NCI-H128 (cell line): ENCODE results near the gene STRIP2.
"Not testable (repeated sequence)": the region's sequence is repeated elsewhere in the genome, so short reads cannot be mapped to it uniquely, and the experiment has no call there.

Experiments
- DNase-seq: peaks from one replicate; lab custom pipeline; 2025; ENCODE audit not compliant: unreplicated experiment; lab: John Stamatoyannopoulos, UW

STRIP2 gene

DNA sequence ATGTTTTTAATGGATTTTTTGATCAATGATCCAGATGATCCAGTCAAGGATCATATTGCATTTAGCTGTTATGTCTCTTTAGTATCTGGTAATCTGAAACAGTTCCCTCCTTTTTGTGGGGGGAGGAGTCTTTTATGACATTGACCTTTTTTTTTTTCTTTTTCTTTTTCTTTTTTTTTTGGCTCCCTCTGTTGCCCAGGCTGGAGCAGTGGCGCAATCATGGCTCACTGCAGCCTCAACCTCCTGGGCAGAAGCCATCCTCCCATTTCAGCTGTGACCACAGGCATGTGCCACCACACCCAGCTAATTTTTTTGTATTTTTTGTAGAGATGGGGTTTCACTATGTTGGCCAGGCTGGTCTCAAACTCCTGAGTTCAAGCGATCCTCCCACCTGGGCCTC is 90.2 kb downstream of the STRIP2 start:
- not testable (repeated sequence) for DNase-seq

DNA sequence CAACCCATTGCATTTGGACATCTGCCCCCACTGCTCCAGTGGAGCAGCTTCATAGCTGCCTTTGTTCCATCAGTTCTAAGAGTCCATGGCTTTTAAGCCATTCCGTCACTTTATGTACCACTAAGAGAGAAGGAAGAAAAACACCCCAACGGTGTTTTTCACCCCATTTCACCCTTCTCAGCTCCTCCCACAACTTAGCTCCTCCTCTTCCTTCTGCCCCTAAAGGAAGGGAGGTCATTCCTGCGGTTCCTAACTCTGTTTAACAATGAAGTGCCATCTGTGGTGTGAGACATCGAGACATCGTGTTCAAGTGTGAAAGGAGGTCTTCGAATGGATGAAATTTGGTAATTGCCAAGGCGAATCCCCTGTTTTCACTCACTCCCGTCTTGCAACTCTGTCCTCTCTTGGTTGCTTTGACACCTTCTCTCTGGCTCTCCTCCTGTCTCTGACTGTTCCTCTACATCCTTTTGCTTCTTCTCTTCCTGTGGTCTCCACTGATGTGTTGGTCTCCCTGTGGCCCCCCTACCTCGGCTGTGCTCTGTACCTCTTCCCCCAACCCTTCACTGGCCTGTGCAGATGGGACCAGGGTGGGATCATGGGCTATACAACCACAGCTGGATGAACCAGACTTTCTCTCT is 91.1 kb downstream of the STRIP2 start:
- DNase-seq: no peak

DNA sequence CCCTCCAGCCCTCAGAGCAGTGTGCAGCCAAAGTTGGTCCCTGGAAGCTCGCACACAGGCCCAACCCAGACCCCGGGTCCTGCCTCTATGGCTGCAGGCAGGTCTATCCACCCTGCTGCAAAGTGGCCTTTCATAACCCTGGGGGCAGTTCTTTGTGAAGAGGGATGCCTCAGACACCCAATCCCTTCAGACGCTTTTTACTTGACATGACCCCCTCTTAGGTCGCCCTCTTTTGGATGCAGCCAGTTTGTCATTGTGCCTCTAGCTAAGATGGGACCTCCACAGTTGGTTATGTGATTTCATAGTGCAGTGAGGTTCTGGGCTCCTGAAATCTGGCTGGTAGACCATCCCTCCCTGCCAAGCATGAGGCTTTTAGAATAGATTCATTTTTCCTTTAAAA is 95.4 kb downstream of the STRIP2 start:
- DNase-seq: no peak

DNA sequence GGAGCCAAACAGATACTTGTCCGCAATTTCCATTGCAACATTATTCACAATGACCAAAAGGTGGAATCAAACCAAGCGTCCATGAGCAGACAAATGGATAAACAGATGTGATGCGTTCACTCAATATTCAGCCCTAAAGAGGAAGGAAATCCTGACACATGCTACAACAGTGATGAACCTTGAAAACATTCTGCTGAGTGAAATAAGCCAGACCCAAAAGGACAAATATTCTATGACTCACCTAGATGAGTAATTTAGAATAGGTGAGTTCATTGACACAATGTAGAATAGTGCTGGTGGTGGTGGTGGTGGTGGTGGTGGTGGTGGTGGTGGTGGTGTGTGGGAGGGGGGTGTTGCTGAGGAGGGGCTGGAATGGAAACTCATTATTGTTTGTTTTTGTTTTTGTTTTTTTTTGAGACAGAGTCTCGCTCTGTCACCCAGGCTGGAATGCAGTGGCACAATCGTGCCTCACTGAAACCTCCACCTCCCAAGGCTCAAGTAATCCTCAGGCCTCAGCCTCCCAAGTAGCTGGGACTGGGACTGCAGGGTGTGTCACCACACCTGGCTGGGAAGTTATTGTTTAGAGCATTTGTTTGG is 96.7 kb downstream of the STRIP2 start:
- no peak for DNase-seq

DNA sequence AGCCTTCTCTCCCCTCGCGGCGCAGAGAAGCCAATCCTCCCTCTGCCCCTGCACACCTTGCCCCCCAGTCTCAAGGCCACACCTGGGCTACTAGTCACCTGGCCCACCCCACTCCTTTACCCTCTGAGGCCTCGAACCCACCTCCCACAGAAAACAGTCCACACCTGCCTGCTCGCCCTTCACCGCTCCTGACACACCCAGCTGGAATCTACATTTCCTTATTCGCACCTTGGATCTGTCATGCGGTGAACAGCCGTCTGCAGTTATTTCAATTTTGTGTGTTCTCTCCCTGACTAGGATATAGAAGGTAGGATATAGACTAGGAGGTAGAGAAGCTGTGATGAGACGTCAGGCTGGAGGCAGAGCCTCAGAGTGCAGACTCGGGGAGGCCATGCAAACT is 97.5 kb downstream of the STRIP2 start:
- DNase-seq: no peak

DNA sequence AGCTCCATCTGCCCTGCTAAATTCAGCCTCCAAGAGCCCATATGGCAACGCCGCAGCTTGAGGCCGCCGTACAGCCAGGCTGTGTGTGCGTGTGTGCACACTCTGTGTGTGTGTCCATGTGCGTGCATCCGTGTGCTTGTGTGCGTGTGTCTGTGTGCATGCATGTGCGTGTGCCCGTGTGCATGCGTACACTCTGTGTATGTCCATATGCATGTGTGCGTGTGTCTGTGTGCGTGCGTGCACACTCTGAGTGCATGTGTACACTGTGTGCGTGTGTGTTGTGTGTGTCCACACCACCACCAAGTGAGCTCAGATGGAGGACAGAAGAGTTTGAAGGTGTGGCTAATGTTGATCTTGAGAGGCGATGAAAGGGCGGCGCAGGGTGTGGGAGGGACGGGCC is 98.1 kb downstream of the STRIP2 start:
- no peak for DNase-seq

DNA sequence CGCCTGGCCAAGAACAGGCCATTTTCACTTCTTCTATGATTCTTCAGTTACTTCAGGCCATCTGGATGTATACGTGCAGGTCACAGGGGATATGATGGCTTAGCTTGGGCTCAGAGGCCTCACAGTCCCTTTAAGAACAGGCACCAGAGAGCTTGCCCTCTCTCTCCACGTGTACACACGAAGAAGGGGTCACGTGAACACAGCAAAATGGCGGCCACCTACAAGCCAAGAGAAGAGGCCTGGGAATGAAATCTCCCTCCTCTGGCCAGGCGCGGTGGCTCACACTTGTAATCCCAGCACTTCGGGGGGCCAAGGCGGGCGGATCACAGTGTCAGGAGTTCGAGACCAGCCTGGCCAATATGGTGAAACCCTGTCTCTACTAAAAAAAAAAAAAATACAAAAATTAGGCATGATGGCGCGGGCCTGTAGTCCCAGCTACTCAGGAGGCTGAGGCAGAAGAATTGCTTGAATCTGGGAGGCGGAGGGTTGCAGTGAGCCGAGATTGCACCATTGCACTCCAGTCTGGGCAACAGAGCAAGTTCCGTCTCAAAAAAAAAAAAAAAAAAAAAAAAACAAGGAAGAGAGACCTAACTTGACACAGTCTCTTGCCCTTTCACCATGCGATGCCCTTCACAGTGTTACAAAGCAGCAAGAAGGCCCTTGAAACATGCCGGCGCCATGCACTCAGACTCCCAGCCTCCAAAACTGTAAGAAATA is 100.5 kb downstream of the STRIP2 start:
- not testable (repeated sequence) for DNase-seq

DNA sequence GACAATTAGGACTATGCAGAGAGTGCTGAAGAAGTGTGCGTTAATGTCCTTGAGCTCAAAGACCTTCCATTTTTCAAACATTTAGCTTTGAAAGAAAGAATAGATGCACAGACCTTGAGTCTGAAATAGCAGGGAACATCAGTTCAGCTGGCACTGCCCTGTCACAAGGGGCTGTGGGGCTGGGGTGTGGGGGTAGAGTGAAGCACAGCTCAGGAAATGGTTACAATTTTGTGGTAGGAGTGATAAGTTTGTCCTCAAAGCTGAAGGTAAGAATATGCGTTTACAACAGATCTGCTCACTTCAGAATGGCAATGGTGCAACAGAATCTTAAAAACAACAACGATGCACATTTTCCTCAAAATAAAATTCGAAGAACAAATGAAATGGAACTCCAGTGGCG is 101.7 kb downstream of the STRIP2 start:
- DNase-seq: no peak

DNA sequence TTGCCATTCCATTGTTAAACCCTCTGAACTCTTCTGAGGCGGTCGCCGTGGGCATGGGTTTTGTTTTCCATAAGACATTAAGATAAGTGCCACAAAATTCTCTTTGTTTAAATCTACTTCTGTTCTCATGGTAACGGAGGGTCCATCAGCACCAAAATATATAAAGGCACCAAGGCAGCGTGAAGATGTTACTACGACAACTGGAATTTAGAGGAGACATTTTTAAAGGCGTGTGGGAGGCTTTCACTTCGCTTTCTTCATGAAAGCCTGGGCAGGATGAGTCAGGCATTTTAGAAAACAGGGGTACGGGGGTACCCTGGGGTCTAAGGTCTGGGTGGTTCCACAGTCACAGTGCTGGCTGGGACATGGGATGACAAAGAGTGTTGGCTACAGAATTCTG is 102.1 kb downstream of the STRIP2 start:
- no peak for DNase-seq
